Mesothelial cell of epicardium (in vitro differentiated cells): ENCODE measurements around the gene BMPR1B. TPM values are rescaled to one million over a fixed set of nuclear protein-coding genes. Genes with fewer than 3 reads are reported as not detected.
A peak's percentile ranks its signal among the peaks of the same experiment; 100 is the strongest.

Experiments
- DNase-seq, 2 experiments: peaks; one replicate each; pipeline ENCODE4 v3.0.0; 2021; ENCODE audit warnings: low spot score in 2 of 2; ENCODE audit not compliant: unreplicated experiment in 2 of 2
- H3K27ac Mint-ChIP-seq: 2 replicates; pipeline ENCODE4 v1.8.0; 2021; ENCODE audit warnings: mixed read lengths
- H3K27me3 Mint-ChIP-seq: 2 replicates; pipeline ENCODE4 v1.8.0; 2021; ENCODE audit warnings: low read depth, mixed read lengths
- H3K36me3 Mint-ChIP-seq: 2 replicates; pipeline ENCODE4 v1.8.0; 2021; ENCODE audit warnings: mixed read lengths
- H3K4me1 Mint-ChIP-seq: 2 replicates; pipeline ENCODE4 v1.8.0; 2021; ENCODE audit warnings: mixed read lengths
- H3K4me3 Mint-ChIP-seq: 2 replicates; pipeline ENCODE4 v1.8.0; 2021; ENCODE audit warnings: mild to moderate bottlenecking, moderate library complexity, mixed read lengths
- H3K9me3 Mint-ChIP-seq: 2 replicates; pipeline ENCODE4 v1.8.0; 2021; ENCODE audit warnings: mixed read lengths
- total RNA-seq: library from RNA; stranded (reverse); gene quantifications from 3 replicates; pipeline ENCODE4 v1.2.1, GENCODE V29; 2021
- TF ChIP-seq, protein P1 (sequence below): fragments of 200-600 bp; sonication (generic); IDR thresholded peaks from one replicate; pipeline ENCODE4 v1.5.0; 2021; ENCODE audit warnings: antibody characterized with exemption; ENCODE audit not compliant: unreplicated experiment

The BMPR1B gene
- total RNA-seq, 1 donor from 2014 or later = 2.6 TPM

DNA sequence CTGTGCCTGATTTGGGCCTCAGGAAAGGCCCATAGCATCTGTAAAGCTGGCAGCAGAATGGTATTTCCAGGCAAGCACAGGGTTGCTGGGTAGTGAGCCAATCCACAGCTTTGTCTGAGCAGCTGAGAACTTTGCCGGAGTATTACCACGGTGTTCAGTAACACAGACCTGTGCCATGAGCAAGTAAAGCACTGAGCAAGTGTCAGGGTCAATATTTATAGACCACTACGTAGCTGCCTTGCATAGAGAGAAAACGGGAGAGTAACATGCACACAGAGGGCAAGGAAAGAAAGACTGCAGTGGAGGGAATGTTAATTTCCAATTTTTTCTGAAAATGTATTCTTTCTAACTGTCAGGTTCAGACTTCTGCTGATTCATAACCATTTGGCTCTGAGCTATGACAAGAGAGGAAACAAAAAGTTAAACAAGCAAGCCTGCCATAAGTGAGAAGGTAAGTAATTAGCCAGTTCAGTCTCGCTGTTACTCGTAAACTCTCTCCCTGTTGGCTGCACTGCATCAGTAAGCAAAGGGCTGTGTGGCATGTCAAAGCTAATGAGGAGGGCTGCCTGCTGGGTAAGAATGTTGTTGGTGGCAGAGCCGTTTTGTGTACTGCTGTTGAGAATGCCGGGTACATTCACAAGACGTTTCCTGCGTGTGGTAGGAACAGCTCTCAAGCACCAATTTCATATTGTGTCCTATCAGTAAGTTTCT is 238.1 kb downstream of the BMPR1B start:
- TF ChIP-seq, protein P1, sequence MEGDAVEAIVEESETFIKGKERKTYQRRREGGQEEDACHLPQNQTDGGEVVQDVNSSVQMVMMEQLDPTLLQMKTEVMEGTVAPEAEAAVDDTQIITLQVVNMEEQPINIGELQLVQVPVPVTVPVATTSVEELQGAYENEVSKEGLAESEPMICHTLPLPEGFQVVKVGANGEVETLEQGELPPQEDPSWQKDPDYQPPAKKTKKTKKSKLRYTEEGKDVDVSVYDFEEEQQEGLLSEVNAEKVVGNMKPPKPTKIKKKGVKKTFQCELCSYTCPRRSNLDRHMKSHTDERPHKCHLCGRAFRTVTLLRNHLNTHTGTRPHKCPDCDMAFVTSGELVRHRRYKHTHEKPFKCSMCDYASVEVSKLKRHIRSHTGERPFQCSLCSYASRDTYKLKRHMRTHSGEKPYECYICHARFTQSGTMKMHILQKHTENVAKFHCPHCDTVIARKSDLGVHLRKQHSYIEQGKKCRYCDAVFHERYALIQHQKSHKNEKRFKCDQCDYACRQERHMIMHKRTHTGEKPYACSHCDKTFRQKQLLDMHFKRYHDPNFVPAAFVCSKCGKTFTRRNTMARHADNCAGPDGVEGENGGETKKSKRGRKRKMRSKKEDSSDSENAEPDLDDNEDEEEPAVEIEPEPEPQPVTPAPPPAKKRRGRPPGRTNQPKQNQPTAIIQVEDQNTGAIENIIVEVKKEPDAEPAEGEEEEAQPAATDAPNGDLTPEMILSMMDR = no peak
- no peak overlapping the region for H3K4me3 Mint-ChIP-seq
- no peaks in the 10 kb centered on the region for H3K27me3 Mint-ChIP-seq
- H3K9me3 Mint-ChIP-seq = no peaks in the 10 kb centered on the region
- no peak for DNase-seq
- H3K27ac Mint-ChIP-seq = no peak overlapping the region
- H3K36me3 Mint-ChIP-seq = no peaks in the 10 kb centered on the region
- peaks cover 37% of the 10 kb centered on the region for H3K4me1 Mint-ChIP-seq

DNA sequence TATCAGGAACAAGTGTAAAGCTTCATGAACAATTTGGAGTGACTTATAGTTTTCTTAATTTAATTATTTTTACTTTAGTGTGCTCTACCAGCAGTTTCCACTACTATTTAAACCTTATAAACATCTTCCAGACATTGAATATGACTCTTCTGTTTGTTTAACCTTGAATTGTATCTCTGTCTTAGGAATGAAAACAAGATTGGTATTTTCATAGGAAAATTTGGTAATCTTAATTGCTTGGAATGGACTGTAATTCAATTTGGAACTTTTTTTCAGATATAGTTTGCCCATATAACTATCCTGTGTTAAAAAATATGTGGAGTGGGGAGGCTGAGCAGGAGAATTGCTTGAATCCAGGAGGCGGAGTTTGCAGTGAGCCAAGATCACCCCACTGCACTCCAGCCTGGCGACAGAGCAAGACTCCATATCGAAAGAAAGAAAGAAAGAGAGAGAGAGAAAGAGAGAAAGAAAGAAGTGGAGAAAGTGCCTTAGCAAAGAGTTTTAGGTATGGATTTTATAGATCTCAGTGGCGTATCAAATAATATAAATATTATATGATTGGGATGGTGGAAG is 242.4 kb downstream of the BMPR1B start:
- H3K9me3 Mint-ChIP-seq = no peaks in the 10 kb centered on the region
- H3K27me3 Mint-ChIP-seq = no peaks in the 10 kb centered on the region
- no peak overlapping the region for H3K4me3 Mint-ChIP-seq
- H3K27ac Mint-ChIP-seq = peak overlapping the region; percentile 89
- DNase-seq = no peak
- peaks cover 24% of the 10 kb centered on the region for H3K4me1 Mint-ChIP-seq
- TF ChIP-seq, protein P1 = no peak
- no peaks in the 10 kb centered on the region for H3K36me3 Mint-ChIP-seq

DNA sequence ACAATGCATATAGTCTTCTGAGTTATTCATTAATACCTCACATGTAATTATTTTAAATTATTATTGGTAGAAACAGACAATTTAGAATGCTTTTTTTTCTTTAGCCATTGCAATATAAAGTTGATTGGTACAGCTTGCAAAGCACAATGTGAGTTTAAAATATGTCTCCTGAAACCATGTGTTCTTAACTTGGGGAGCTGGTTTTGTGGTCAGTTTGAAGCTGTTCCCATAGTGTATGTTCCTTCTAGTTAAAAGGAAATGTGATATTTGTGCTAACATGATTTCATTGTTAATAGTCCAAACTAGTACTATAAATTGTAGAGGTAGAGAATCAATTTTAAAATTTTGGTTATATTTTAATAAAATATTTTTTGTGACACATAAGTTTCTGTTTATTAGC is 247.2 kb downstream of the BMPR1B start:
- Mint-ChIP-seq H3K27ac (no peak overlapping the region), H3K36me3 (no peaks in the 10 kb centered on the region), H3K4me3 (no peak overlapping the region), H3K4me1 (peaks cover 14% of the 10 kb centered on the region), H3K27me3 (no peaks in the 10 kb centered on the region), H3K9me3 (no peaks in the 10 kb centered on the region)
- TF ChIP-seq, protein P1 = no peak
- no peak for DNase-seq

DNA sequence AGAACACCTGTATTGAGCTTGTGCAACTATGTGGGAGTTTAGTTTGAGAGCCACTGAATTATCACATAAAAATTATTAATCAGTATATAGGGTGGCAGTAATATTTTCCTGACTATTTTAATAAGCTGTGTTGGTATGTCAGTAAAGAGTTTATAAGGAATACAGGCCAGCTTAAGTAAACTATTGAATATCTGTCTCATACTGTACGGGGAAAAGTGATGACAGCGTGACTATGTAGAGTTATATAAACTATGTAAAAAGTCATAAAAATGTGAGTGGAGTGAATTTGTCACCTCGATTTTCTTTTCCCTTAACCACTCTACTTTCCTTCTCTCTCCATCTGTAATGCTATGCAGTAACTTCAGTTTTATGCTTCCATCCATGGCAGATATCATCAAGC is 250.2 kb downstream of the BMPR1B start:
- Mint-ChIP-seq H3K27ac (no peak overlapping the region), H3K36me3 (no peaks in the 10 kb centered on the region), H3K9me3 (no peaks in the 10 kb centered on the region), H3K4me3 (no peak overlapping the region), H3K4me1 (peaks cover 3% of the 10 kb centered on the region), H3K27me3 (no peaks in the 10 kb centered on the region)
- TF ChIP-seq, protein P1 = no peak
- DNase-seq = no peak

DNA sequence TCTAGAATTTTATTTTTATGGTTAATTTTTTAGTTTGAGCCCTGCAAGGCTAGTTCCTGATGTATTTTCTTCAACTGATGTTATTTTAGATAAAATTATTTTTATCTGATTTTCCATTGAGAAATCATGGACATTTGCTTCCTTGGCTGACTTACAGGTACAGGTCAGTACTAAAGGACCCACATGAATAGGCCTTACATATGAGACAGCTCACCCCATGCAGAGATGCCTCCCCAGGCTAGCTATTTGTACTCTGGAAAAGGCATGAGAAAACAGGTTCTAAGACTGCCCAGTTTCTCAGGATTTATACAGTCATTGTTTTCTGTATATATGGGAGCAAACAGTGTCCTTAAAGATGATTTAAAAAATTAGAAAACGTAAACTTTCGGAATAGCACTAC is 255.5 kb downstream of the BMPR1B start:
- H3K4me1 Mint-ChIP-seq = peaks cover 6% of the 10 kb centered on the region
- H3K27ac Mint-ChIP-seq = no peak overlapping the region
- no peak for DNase-seq
- no peaks in the 10 kb centered on the region for H3K9me3 Mint-ChIP-seq
- H3K36me3 Mint-ChIP-seq = no peaks in the 10 kb centered on the region
- no peak overlapping the region for H3K4me3 Mint-ChIP-seq
- H3K27me3 Mint-ChIP-seq = no peaks in the 10 kb centered on the region
- TF ChIP-seq, protein P1 = no peak
